A673 (cell line): Measurements from ENCODE around the gene UNC13C. TPM values are rescaled to one million over a fixed set of nuclear protein-coding genes. Genes with fewer than 3 reads are reported as not detected.
"Not testable (repeated sequence)": the region's sequence is repeated elsewhere in the genome, so short reads cannot be mapped to it uniquely, and the experiment has no call there.

Source experiments
- BruUV-seq: library from RNA; stranded (reverse); fragments of 400-500 nt; replicated peaks from 2 replicates; lab custom pipeline; 2021; lab: Mats Ljungman, UMichigan
- CTCF ChIA-PET: fragments of 300-600 bp; sonication (Branson Sonifier 250); formaldehyde crosslinking; loops from one replicate; lab custom pipeline; 2022; ENCODE audit warnings: antibody characterized with exemption; lab: Charles Lee
- POLR2A ChIA-PET: fragments of 300-600 bp; sonication (Branson Sonifier 250); formaldehyde crosslinking; loops from one replicate; lab custom pipeline; 2022; ENCODE audit warnings: antibody characterized with exemption; ENCODE audit not compliant: low non-redundant PET; lab: Charles Lee
- DNase-seq: peaks from one replicate; pipeline ENCODE4 v3.0.0-alpha.2; 2015; ENCODE audit warnings: low spot score
- H3K27ac ChIP-seq: fragments of 200-600 bp; sonication (generic); 2 replicates; pipeline ENCODE4 v1.5.1; 2016; ENCODE audit warnings: mixed run types, low read depth, mild to moderate bottlenecking, mixed read lengths, antibody characterized with exemption, low read length; ENCODE audit not compliant: poor library complexity, severe bottlenecking
- H3K27me3 ChIP-seq: fragments of 200-600 bp; sonication (generic); replicated peaks from 2 replicates; pipeline ENCODE4 v1.6.1; 2017; ENCODE audit warnings: mixed run types, low read depth, mild to moderate bottlenecking, mixed read lengths, antibody characterized with exemption, low read length; ENCODE audit not compliant: insufficient read depth, poor library complexity
- H3K36me3 ChIP-seq: fragments of 200-600 bp; sonication (generic); 2 replicates; pipeline ENCODE4 v1.6.1; 2016; ENCODE audit warnings: mixed run types, mild to moderate bottlenecking, mixed read lengths, antibody characterized with exemption, low read length; ENCODE audit not compliant: insufficient read depth, poor library complexity, severe bottlenecking
- H3K4me1 ChIP-seq: fragments of 200-600 bp; sonication (generic); 2 replicates; pipeline ENCODE4 v1.6.1; 2017; ENCODE audit warnings: mixed run types, mild to moderate bottlenecking, mixed read lengths, antibody characterized with exemption, low read length; ENCODE audit not compliant: insufficient read depth, poor library complexity, severe bottlenecking
- H3K4me3 ChIP-seq: fragments of 200-600 bp; sonication (generic); 2 replicates; pipeline ENCODE4 v1.5.1; 2016; ENCODE audit warnings: low read depth, mixed run types, mild to moderate bottlenecking, mixed read lengths, low read length; ENCODE audit not compliant: poor library complexity, severe bottlenecking
- H3K9me3 ChIP-seq: fragments of 200-600 bp; sonication (generic); 2 replicates; pipeline ENCODE4 v1.6.1; 2016; ENCODE audit warnings: mixed run types, low read depth, mild to moderate bottlenecking, mixed read lengths, antibody characterized with exemption, low read length; ENCODE audit not compliant: poor library complexity, severe bottlenecking
- CTCF ChIP-seq: fragments of 300-800, 200-600 bp; sonication (generic); conservative IDR thresholded peaks from 2 replicates; pipeline ENCODE4 v1.5.1; 2017; ENCODE audit warnings: low read depth, mild to moderate bottlenecking, antibody characterized with exemption, low read length, moderate library complexity, mixed read lengths
- EZH2 ChIP-seq: fragments of 200-600 bp; sonication (generic); IDR thresholded peaks from 2 replicates; pipeline ENCODE4 v1.6.1; 2017; ENCODE audit warnings: borderline replicate concordance, low read depth, mild to moderate bottlenecking, mixed read lengths, antibody characterized with exemption, low read length; ENCODE audit not compliant: poor library complexity, severe bottlenecking
- intact Hi-C: fragments of 100-400 bp; cut with micrococcal nuclease; formaldehyde crosslinking; loops from one replicate; pipeline ENCODE4 v1.10.0; 2022; ENCODE audit not compliant: unreplicated experiment
- total RNA-seq: library from RNA; stranded (reverse); gene quantifications from 2 replicates; pipeline ENCODE4 v1.2.3, GENCODE V29; 2021

UNC13C gene
- total RNA-seq, 1 experiment from 2014 or later, result not detected

- Histone ChIP-seq H3K36me3 (no peaks in the 10 kb centered on the region), H3K27ac (no peak overlapping the region), H3K9me3 (peaks cover 20% of the 10 kb centered on the region), H3K4me1 (no peaks in the 10 kb centered on the region), H3K27me3 (no peaks in the 10 kb centered on the region), H3K4me3 (no peak overlapping the region)
- ChIA-PET POLR2A (no interaction called here), CTCF (no interaction called here)
- no TSS peak for BruUV-seq
- intact Hi-C loops, result no loop called here
- no peak for DNase-seq
- TF ChIP-seq EZH2 (no peak), CTCF (no peak)
Observed at GRCh38 chr15:54428596-54428995, 450.4 kb downstream of the UNC13C start.

GRCh38 chr15:54450288-54450687 is 472.0 kb downstream of the UNC13C start:
- DNase-seq, H3K36me3 ChIP-seq, H3K27me3 ChIP-seq, H3K4me1 ChIP-seq, POLR2A ChIA-PET, CTCF ChIA-PET, BruUV-seq, intact Hi-C loops, H3K4me3 ChIP-seq, H3K27ac ChIP-seq: not testable (repeated sequence)
- H3K9me3 ChIP-seq, result peaks cover 18% of the 10 kb centered on the region

- H3K36me3 ChIP-seq, result no peaks in the 10 kb centered on the region
- H3K9me3 ChIP-seq, result peaks cover 52% of the 10 kb centered on the region
- TF ChIP-seq CTCF (no peak), EZH2 (no peak)
- no peaks in the 10 kb centered on the region for H3K27me3 ChIP-seq
- CTCF ChIA-PET, result no interaction called here
- H3K4me1 ChIP-seq, result no peaks in the 10 kb centered on the region
- POLR2A ChIA-PET, result no interaction called here
- no peak overlapping the region for H3K27ac ChIP-seq
- no peak for DNase-seq
- no TSS peak for BruUV-seq
- H3K4me3 ChIP-seq, result no peak overlapping the region
- intact Hi-C loops, result no loop called here
Observed at GRCh38 chr15:54456413-54456812, 478.2 kb downstream of the UNC13C start.

- peaks cover 28% of the 10 kb centered on the region for H3K9me3 ChIP-seq
- DNase-seq, result no peak
- intact Hi-C loops, result no loop called here
- H3K27ac ChIP-seq, result no peak overlapping the region
- BruUV-seq, result no TSS peak
- TF ChIP-seq CTCF, result no peak
- no peak for TF ChIP-seq EZH2
- ChIA-PET CTCF (no interaction called here), POLR2A (no interaction called here)
- H3K4me3 ChIP-seq, result no peak overlapping the region
- no peaks in the 10 kb centered on the region for H3K4me1 ChIP-seq
- no peaks in the 10 kb centered on the region for H3K27me3 ChIP-seq
- no peaks in the 10 kb centered on the region for H3K36me3 ChIP-seq
Observed at GRCh38 chr15:54462511-54462913, 484.3 kb downstream of the UNC13C start.
